HG03520 (cell line): ENCODE results near the gene MEIKIN.

Experiments used
- ATAC-seq: cut with Tn5 transposase; IDR thresholded peaks from one replicate; pipeline ENCODE4 v1.9.1; 2021; ENCODE audit warnings: mild to moderate bottlenecking, moderate library complexity; ENCODE audit not compliant: unreplicated experiment

The MEIKIN gene

DNA sequence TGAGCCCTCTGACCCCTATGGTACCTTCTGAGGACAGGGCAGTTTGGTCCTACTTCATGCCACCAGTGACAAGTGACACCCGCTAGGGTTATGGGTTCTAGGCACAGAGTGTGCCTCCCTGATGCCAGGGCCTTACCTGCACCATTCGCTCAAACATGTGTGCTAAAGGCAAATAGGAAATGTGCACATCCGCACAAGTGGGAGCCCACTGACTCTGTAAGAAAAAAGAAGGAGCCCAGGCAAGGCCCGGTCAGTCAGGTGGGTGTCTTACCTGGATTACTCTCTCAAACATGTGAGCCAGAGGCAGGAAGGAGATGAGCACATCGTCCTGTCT, 29.1 kb upstream of the MEIKIN start:
- no peak for ATAC-seq

DNA sequence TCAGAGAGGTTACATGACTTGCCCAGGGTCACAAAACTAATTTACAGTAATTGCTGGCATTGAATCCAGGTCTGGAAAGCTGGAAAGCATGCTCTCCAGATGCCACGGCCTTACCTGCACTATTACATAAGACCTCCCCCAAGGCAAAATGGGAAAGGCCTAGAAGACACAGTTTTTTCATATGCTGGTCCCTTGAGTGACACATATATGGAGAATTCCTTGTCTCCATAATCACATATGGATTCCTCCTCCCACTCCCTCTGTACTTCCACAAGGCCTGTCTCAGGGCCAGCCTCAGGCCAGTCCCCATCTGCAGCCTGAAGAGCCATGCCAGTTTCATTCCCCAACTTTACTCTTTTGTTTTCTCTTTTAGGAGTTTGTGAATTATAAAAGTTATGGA, 28.6 kb upstream of the MEIKIN start:
- no peak for ATAC-seq

DNA sequence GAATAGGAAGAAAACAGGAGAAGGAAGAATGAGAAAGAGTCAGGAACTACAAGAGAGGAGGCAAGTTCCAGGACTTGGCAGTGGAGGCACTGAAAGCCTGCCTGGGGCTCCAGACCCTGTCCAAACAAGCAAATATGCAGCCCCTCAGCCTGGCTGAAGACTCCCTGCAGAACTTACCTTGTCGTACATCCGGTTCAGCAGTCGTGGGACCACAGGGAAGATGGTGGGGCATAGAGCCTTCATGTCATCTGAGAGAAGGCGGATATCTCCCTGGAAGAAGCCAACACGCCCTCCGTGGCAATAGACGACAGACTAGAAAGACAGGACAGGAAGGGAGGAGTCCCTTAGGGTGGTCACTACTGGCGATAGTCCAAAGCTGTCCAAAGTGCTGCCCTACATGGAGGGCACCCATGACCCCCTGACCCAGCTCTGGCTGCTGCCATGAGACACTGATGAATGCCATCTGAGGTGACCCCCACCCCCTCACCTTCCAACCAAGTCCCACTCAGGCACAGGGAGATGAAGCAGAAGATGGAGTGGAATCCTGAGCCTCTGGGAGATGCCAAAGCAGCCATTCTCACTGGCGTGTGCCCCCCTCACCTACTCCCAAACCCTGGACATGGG, 27.7 kb upstream of the MEIKIN start:
- ATAC-seq: no peak

DNA sequence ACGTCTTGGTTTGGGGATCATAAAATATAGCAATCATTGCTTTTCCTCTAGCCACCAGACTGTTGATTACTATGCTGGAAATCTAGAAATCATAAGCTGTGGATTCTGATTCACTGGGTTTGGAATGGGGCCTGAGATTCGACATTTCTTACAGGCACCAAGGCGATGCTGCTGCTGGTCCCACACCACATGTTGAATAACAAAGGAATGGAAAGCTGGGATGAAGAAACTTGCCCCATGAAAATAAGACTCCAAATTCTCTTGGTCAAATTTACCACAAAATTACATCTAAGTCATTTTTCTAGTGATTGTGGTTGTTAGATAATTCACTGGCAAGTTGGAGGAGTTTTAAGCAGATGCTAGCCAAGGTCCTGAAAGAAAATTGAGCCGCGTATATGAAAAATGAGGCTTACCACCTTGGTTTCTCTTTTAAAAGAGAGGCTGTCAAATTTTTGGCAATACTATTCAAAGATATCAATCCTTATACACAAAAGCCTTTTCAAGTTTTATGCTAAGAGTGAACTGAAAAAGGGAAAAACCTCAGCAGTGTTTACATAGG, 23.0 kb upstream of the MEIKIN start:
- no peak for ATAC-seq

DNA sequence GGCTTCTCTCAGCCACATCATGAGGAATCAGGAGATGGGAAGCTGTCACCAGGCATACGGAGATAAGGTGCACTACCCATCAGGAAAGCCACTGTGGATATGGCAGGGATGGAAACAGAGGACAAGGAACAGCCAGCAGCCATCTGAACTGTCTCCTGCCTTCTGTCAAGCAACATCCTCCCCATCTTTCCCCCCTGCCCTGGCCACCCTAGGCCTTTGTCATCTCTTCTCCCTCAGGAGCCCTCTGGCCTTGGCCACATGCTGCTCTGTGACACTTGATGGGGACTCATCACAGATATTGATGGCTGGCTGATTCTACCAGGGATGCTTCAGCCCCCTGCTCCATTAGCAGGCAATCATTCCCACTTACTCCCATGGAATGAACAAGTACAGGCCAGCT, 21.1 kb upstream of the MEIKIN start:
- no peak for ATAC-seq

DNA sequence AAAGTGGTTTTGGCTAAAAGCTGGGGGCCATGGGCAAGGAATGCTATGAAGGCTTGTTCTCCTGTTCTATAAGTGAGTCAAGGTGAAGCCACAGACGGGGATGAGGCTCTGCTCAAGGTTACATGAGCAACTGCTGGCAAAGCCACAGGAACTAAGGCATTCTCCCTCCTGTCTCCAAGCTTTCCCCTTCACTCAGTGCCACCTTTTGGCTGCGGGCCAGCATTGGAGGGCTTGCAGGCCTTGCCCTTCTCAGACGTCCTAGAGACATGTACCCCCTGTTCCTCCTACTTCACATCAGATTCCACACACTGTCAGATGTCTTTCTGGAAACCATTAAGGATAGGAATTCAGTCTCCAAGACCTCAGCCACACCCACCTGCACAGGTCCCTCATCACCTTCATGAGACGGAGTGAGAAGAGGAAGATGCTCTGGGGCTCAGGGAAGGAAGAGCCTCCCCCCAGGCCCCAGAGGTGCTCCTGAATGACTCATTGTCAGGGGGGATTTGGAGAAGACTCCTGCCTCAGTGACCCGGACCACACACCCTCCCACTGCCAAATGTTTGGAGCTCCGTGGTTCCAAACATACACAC, 20.5 kb upstream of the MEIKIN start:
- no peak for ATAC-seq

DNA sequence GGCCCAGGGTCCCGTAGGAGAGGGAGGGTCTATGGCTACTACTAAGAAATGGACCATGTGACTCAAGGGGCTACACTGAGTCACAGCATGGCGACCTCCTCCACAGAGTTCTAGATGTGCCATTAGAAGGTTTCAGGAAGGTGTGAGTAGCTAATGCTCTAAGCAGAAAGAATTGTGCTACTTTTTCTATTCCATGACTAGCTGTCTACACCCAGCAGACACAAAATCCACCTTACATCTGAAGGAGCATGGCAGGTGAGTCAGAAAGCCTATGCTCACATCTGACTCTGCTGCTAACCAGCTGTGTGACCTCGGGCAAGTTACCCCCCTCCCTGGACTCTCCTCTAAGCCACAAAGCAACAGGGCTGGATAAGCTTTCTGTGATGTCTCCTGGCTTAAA, 14.4 kb upstream of the MEIKIN start:
- ATAC-seq: no peak

DNA sequence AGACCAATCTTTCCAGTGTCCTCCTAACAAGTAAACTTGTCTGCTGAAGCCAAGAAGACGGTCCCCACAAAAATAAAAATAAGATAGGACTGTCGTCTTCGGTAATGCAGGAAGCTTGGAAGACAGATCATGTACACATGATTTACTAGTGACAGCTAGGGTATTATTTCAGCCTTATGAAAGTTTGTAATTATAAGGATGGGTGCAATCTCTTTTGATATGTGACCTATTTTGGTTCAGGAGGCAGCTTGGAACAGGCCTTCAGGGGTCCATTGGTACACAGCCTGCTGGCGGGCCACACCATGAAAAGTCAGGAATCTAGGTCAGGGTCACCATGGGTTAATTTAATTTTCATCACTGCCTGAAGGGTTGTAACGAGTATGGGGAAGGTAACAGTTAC, 13.7 kb upstream of the MEIKIN start:
- ATAC-seq: no peak

DNA sequence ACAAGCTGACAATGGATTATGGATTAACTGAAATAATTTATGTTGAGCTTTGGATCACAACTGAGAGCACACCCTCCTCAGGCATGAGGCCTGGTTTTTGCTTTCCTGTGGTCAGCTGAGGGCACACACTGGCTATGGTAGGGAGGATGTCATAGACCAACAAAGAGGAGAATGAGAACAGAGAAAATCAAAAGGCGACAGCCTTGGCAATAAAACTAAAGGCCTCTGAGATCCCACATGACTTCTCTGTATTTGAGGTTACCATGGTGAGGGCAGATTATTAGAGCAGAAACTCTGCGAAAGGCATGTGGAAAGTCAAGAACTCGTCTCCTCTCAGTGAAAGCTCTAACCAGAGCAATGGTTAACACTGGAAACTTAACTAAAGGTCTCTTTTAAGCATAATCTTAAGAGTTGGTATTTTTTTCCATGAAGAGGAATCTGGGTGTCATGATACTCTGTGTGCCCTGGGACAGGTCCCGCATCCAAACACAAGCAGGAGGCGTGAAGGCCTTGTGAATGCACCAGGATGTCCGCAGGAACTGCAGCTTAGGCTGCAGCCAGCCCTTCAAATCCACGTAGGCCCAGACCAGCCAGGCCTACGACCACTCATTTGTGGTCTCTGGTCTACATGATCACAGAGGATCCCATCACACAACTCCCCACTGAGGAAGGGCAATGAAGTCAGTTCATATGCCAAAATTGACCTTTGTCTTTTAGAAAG, 12.4 kb upstream of the MEIKIN start:
- ATAC-seq: no peak

DNA sequence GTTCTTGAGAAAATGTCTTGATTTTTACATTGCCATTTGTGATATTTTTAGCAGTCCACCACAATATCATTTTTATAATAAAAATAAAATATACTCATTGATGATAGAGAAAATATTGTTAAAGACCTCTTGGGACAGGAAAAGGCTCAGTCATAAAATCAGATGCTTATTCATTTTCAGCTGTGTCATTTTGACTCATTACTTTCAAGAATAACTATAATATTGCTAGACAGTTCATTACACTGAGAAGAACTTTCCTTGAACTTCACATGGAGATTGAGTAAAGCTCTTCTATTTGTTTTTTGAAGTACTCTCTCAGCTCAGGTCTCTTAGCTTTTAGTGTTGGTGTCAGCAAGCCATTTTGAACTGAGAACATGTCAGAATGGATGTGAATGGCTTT, 8.5 kb upstream of the MEIKIN start:
- no peak for ATAC-seq

DNA sequence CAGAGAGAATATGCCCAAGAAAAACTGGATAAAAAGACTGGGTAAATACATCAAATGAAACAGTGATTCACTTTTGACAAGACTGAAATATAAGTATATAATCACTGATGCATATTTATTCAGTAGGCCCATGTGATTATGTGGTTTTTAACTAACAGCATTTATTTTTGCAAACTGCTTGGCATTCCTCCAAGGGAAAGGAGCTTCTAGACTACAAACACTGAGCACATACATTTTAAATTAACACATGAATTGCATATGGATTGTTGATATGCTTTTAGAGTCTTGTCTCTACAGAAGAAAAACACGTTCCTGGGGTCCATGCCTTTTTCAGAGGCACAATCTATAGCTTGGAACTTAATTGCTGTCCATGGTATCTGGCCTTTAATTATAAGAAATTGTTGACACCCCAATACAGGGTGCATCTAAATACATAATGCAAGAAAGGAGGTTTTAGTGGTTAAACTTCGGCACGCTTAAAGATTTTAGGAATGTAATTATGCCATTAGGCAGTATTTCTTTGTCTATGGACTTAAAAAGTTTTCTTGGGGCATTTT, 6.9 kb upstream of the MEIKIN start:
- no peak for ATAC-seq

DNA sequence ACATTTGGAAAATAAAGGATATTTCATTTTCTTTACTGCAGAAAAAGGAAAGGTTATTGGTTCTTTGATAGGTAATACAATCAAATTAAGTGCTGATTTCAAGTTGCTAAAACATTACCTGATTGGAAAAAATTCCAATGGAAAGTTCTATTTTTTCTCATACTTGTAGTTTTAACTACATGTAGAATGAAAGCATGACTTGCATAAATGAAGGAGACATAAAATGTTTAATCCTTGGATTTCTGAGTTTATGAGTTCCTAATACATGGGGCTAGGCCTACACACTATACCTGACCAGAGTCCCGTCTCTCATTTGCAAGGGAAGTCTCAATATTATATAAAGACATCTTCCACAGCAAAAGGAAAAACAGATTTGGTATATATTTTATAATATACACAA, 5.2 kb upstream of the MEIKIN start:
- ATAC-seq: no peak

DNA sequence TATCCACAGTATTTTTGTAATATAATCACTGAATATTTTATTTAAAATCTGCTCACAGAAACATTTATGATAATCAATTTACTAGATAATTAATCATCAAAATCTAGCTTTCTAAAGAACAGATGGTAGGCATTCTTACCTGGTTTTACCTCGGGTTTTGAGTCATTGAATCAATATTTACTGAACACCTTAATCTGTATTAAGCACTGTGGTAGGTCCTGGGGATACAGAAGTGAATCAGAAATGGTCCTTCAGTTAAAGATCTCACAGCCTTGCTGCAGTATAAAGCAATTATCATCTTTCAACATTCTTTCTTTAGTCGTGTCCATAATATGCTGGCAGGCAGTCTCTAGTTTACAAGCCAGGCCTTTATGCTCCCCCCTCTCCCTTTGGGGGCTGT, 2.0 kb upstream of the MEIKIN start:
- ATAC-seq: no peak

DNA sequence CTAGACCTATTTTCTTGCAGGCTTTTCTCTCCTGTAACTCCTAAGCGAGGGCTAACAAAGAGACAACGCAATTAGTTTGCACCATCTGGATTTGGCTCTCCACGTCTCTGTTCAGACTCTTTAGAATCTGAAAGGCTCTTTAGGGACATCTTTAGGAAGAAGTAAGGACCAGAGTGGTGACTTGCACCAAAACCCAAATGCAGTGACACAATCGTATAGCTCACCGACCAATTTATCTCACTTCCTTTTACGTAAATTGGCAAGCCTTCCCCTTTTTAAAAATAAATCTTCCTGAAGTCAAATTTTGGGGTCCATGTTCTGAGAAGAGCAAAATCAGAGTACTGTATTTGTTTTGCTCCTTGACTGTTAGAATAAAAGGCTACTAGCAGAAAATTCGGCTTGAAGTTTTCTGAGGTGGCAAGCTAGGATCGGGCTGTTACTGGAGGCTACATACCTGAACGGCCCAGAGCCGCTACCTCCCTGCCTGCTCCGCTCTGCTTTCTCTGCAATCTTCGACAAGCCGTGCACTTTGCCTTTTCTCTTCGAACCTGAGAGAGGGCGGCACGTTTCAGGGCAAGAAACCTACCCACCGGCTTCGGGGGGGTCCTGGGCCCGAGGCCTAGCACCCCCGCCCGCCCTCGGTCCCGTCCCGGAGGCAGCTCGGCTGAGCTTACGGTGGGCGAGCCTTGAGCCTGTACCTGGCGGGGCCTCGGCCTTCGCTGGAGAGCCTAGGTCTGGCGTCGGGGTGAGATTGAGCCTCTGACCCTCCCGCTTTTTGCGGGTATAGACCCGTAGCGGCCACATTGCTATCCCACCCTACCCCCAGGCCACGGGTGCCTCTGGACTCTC, 537 bp downstream of the MEIKIN start:
- ATAC-seq: no peak

DNA sequence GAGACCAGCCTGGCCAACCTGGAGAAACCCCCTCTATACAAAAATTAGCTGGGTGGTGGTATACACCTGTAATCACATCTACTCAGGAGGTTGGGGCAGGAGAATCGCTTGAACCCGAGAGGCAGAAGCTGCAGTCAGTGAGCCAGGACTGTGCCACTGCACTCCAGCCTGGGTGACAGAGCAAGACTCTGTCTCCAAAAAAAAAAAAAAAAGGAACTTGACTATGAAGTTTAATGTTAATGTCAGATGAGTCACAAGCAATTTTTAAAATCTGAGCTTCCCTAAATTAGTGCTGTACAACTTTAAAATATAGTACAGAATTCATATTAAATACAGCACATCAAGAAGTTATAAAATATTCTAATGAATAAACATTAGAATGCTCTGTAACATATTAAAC, 1.5 kb downstream of the MEIKIN start:
- no peak for ATAC-seq

DNA sequence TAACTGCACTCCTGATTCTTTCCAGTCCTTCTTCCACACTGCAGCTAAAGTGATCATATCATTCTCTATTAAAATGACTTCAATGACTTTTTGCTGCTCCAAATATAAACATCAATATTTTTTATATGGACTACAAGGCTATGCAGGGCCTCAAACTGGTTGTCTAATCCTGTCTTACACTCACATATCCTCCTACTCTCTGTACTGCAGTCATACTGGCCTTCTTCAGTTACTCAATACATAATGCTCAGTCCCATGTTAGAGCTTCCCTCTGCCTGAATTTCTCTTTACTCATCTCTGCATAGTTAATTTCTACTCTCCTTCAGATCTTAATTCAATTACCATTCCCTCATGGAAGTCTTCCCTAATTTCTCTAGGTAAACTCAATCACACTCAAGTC, 3.4 kb downstream of the MEIKIN start:
- no peak for ATAC-seq

DNA sequence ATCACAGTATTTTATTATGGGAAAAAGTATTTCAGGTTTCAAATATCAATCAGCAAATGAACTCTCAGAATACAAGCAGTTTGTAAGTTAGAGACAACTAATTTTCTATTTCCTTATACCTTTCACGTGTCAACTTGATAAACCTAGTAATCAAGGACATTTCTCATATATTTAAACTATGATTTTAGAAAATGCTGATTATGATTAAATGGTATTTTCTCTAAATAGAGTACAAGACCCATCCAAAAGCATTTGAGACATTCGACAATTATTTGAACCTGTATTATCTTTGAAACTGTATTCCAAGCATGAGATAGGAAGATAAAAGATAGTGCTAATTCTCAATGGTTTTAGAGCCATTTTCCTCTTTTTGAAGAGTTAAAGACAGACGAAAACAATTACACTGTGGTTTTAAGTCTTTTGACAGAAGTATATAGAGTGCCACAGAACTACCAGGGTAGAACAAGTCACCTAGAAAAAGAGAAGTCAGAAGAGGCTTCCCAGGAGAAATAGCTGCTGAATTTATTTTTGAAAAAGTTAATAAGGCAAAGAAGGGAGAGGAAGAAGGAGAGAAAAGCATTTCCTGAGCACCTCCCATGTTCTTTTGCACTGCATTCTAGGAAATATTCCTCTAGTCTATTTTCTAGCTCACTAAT, 5.6 kb downstream of the MEIKIN start:
- ATAC-seq: no peak

DNA sequence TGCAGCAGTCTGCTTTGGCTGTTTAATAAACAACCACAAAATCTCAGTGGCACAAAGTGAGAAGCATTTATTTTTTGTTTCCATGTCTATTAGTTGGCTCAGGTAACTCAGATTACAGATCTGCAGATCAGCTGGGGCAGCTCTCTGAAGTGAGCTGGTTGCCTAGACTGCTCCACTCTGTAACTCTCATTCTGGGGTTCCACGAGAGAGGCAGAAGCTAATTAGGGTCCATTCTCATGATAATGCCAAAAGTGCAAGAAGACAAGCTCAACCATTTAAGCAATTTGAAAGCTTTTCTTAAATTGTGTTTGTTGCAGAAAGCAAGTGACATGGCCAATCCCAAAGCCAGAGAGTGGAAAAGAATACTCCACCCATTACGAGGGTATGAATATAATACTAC, 13.2 kb downstream of the MEIKIN start:
- ATAC-seq: no peak

DNA sequence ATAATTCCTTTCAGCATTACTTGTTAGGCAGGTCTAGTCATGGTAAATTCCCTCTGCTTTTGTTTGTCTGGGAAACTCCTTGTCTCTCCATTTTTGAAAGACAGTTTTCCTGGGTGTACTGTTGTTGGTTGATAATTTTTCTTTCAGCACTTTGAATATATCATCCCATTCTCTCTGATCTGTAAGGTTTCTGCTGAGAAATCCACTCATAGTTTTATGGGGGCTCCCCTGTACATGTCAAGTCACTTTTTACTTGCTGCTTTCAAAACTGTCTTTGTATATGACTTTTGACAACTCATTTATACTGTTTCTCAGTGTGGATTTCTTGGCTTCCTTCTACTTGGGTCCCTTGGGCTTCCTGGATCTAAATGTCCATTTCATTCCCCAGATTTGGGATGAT, 16.5 kb downstream of the MEIKIN start:
- no peak for ATAC-seq

DNA sequence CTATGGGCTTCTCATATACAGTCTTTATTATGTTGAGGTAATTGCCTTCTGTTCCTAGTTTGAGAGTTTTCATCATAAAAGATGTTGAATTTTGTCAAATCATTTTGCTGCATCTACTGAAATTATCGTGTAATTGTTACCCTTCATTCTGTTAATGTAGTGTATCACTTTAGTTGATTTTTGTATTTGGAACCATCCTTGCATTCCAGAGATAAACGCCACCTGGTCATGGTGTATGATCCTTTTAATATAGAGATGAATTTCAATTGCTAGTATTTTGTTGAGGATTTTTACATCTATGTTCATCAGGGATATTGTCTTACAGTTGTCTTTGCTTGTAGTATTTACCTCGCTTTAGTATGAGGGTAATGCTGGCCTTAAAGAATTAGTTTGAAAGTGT, 19.3 kb downstream of the MEIKIN start:
- no peak for ATAC-seq

DNA sequence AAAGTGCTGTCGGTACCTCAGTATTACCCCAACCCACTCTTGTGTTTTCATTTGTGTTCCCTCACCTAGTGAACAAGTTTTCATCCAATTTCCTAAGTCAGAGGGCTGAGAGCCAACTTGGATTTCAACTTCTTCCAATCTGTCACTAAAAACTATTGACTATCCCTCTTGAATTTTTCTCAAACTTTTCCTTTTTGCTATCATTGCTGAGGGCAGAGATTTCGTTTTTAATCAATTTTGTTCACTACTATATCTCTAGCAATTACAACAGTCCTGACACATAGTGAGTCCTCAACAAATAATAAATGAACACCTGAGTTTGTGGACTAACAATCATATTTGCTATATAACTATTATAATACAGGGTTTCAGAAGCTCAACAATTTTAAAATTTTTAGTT, 29.0 kb downstream of the MEIKIN start:
- no peak for ATAC-seq
